ENCODE data around the gene TIGD6. TPM values are rescaled to one million over a fixed set of nuclear protein-coding genes. Genes with fewer than 3 reads are reported as not detected.

TIGD6 gene
- total RNA-seq, 1 experiment from 2014 or later = 2.1 TPM

GRCh38 chr5:150042459-150042858, 42.0 kb upstream of the TIGD6 start (continued):
- TF ChIP-seq ZNF281 (CRISPR knock-in tag; IDR thresholded peaks at IDR 0.05) (no peak), CREM (CRISPR knock-in tag; IDR thresholded peaks at IDR 0.05) (no peak), ARID4B (CRISPR knock-in tag; IDR thresholded peaks at IDR 0.05; ENCODE audit: borderline replicate concordance) (no peak), ZBTB21 (CRISPR knock-in tag; IDR thresholded peaks at IDR 0.05; ENCODE audit: borderline replicate concordance) (no peak), IRF2 (CRISPR knock-in tag; IDR thresholded peaks at IDR 0.05; ENCODE audit: borderline replicate concordance, low read depth) (no peak), FOXP4 (CRISPR knock-in tag; IDR thresholded peaks at IDR 0.05) (no peak), GTF2I (CRISPR knock-in tag; conservative IDR thresholded peaks at IDR 0.05) (no peak)

GRCh38 chr5:150038547-150038946, 38.1 kb upstream of the TIGD6 start:
- no peak for TF ChIP-seq ZNF425 (CRISPR knock-in tag; conservative IDR thresholded peaks at IDR 0.05)
- TF ChIP-seq FOXP4 (CRISPR knock-in tag; IDR thresholded peaks at IDR 0.05) = no peak
- no peak for TF ChIP-seq ETV6 (CRISPR knock-in tag; IDR thresholded peaks at IDR 0.05)
- TF ChIP-seq ZNF396 (CRISPR knock-in tag; IDR thresholded peaks at IDR 0.05; ENCODE audit: borderline replicate concordance) = no peak
- no peak for TF ChIP-seq ZNF416 (CRISPR knock-in tag; IDR thresholded peaks at IDR 0.05)
- no peak for TF ChIP-seq EMX1 (CRISPR knock-in tag; IDR thresholded peaks at IDR 0.05)
- no peak for TF ChIP-seq HMGA2 (CRISPR knock-in tag; IDR thresholded peaks at IDR 0.05)
- no peak for TF ChIP-seq USF2 (CRISPR knock-in tag; IDR thresholded peaks at IDR 0.05)
- Mint-ChIP-seq H3K27ac (no peak overlapping the region), H3K36me3 (peaks cover 72% of the 10 kb centered on the region), H3K4me3 (no peak overlapping the region), H3K9me3 (no peaks in the 10 kb centered on the region), H3K4me1 (no peaks in the 10 kb centered on the region), H3K27me3 (ENCODE audit: low read depth) (no peaks in the 10 kb centered on the region)
- no peak for DNase-seq (ENCODE audit: low spot score)
- ChIA-PET CTCF (no interaction called here), POLR2A (no interaction called here)
- no peak for ATAC-seq

Measured in WTC11 (cell line).